ENCODE measurements around the gene COLEC12.
"Not testable (repeated sequence)": the region's sequence is repeated elsewhere in the genome, so short reads cannot be mapped to it uniquely, and the experiment has no call there.

The COLEC12 gene

DNA sequence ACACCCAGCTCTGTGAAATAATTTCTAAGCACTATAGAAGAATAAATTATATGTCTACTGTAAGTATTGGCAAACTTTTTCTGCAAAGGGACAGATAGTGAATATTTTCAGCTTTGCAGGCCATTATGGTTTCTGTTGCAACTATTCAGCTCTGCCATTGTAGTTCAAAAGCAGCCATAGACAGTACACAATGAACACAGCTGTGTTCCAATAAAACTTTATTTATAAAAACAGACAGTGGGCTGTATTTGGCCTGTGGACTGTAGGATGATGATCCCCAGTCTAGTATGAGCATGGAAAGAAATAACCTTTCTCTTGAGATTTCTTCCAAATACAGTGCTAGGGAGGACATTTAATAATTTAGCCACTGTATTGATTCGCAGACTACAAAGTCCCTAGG lies 197.5 kb downstream of the COLEC12 start:
- TF ChIP-seq CTCF (IDR thresholded peaks at IDR 0.05; ENCODE audit: insufficient read depth, low read depth, low read length, missing control alignments) = no peak
- no peak overlapping the region for H3K4me3 ChIP-seq (ENCODE audit: low read length)
- no peak for DNase-seq (ENCODE audit: low read depth)

DNA sequence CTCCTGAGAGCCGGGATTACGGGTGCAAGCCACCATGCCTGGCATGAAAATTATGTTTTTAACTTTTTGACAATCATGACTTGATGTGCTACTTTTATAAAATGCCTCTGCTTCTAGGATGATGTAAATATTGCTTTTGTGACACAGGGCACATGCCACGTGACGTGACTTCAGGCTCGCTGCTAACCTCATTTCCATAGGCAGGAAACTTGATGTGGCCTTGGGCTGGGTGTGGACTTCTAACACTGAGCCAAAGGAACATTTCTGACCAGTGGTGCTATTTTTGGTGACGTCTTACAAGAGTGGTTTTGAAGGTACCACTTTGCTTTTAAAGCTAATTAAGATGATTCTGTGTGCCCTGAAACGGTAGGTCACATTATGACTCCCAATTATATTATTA lies 198.4 kb downstream of the COLEC12 start:
- DNase-seq (ENCODE audit: low read depth) = no peak
- no peak for TF ChIP-seq CTCF (IDR thresholded peaks at IDR 0.05; ENCODE audit: insufficient read depth, low read depth, low read length, missing control alignments)

DNA sequence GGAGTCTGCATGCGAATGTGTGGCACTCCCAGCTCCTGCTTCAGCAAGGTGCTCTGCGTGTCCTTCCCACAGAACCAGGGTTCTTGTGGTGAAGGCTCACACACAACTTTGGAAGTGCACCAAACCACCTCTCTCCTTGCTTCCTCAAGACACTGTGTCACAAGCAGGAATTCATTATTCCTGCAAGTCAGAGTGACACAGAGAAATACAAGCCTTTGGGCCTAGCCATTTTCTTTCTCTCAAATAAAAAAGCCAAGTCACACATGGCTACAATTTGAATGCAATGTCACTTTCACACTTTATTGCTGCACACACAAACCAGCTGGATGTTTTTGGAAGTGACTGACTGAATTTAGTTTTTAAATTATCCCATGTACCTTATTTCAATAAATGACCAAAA lies 202.6 kb downstream of the COLEC12 start:
- H3K4me3 ChIP-seq (ENCODE audit: low read length) = no peak overlapping the region
- DNase-seq (ENCODE audit: low read depth) = no peak
- no peak for TF ChIP-seq CTCF (IDR thresholded peaks at IDR 0.05; ENCODE audit: insufficient read depth, low read depth, low read length, missing control alignments)

More for the DNA sequence above, 198.4 kb downstream of the COLEC12 start:
- H3K4me3 ChIP-seq (ENCODE audit: low read length) = no peak overlapping the region

DNA sequence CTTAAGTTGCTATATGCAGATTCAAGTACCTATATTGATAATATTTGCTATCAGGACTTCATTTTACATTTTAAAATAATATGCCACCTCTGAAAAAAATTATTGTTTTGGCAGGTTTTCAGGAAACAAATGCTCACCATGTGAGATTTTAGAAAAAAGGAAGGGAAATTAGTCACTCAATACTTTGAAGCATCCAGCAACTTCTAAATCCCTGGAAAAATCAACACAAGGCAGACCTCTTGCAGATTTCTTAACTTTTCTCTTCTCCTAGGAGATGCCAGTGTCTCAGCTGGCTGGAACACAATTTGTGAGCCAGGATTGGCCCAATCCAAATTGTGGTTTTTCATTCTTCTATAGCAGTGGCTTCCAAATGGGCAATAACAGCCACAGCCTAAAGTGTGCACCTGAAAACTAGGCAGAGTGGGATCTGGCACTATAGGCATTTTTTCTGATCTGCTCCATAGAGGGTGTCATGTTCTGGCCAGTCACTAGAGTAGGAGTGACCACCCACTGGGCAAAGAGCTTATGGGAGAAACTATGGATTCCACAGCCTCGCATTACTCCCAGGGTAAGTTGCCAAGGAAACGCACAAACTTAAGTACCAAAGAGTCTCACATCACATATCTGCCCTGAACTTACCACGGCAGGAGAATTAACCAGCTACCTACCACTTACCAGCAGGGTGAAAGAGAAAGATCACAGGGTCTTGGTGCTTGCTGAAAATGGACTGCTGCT lies 204.6 kb downstream of the COLEC12 start:
- no peak for TF ChIP-seq CTCF (IDR thresholded peaks at IDR 0.05; ENCODE audit: insufficient read depth, low read depth, low read length, missing control alignments)
- no peak overlapping the region for H3K4me3 ChIP-seq (ENCODE audit: low read length)
- no peak for DNase-seq (ENCODE audit: low read depth)

DNA sequence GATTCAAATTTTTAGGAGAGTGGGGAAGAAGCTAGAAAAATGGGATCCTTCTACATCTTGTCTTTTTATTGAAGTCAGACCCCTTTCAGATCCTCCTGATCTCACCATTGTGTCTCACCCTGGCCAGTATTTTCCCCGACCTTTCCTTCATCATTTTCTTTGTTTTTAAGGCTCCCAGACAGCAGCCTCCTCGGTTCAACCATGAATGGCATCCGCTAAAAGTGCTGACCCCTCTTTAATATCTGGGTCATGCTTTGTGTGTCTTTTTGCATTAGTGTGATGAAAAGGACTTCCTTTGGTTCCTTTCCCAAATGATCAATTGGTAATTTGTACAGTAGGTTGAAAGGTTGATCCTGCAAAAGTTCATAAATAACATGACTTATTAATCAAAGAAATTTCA lies 205.9 kb downstream of the COLEC12 start:
- no peak for TF ChIP-seq CTCF (IDR thresholded peaks at IDR 0.05; ENCODE audit: insufficient read depth, low read depth, low read length, missing control alignments)
- no peak overlapping the region for H3K4me3 ChIP-seq (ENCODE audit: low read length)
- no peak for DNase-seq (ENCODE audit: low read depth)

DNA sequence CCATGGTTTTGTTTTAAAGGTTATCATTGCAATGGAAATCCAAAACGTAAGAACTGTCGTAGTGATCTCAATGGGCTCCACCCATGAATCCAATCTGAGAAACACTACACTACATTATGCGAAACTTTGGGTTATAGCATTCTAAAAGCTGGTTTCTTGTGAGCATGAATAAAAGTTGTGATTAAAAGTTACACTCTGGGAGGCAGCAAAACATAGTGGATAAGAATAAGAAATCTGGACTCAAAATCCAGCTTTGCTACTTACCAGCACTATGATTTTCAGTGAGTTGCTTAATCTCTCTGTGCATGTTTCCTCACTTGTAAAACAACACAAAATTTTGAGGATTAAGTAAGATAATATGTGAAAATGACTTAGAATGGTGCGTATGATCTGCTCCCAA lies 207.0 kb downstream of the COLEC12 start:
- no peak for DNase-seq (ENCODE audit: low read depth)
- no peak for TF ChIP-seq CTCF (IDR thresholded peaks at IDR 0.05; ENCODE audit: insufficient read depth, low read depth, low read length, missing control alignments)
- no peak overlapping the region for H3K4me3 ChIP-seq (ENCODE audit: low read length)

- TF ChIP-seq CTCF (IDR thresholded peaks at IDR 0.05; ENCODE audit: insufficient read depth, low read depth, low read length, missing control alignments) = no peak
- H3K4me3 ChIP-seq (ENCODE audit: low read length) = no peak overlapping the region
- no peak for DNase-seq (ENCODE audit: low read depth)
These were observed 208.2 kb downstream of the COLEC12 start for GRCh38 chr18:292271-292670.

GRCh38 chr18:289970-290369 lies 210.5 kb downstream of the COLEC12 start:
- not testable (repeated sequence) for H3K4me3 ChIP-seq (ENCODE audit: low read length); DNase-seq (ENCODE audit: low read depth)
